HepG2 (cell line): Measurements from ENCODE around the gene SFXN5. TPM values are rescaled to one million over a fixed set of nuclear protein-coding genes. Genes with fewer than 3 reads are reported as not detected.

ENCODE experiments used
- CAMTA2 ChIP-seq: sonication (generic); formaldehyde crosslinking; IDR thresholded peaks from 2 replicates; pipeline ENCODE4 v1.4.0; 2020; ENCODE audit warnings: mild to moderate bottlenecking, missing genetic modification reagents, borderline replicate concordance
- ELK4 ChIP-seq: sonication (generic); formaldehyde crosslinking; IDR thresholded peaks from 2 replicates; pipeline ENCODE4 v1.9.0; 2021; ENCODE audit warnings: missing genetic modification reagents, borderline replicate concordance
- FOXK1 ChIP-seq: sonication (generic); formaldehyde crosslinking; IDR thresholded peaks from 2 replicates; pipeline ENCODE4 v1.4.0; 2020; ENCODE audit warnings: low read depth, missing genetic modification reagents, borderline replicate concordance
- KDM1A ChIP-seq: IDR thresholded peaks from 2 replicates; pipeline ENCODE4 v1.6.1; 2016; ENCODE audit warnings: missing compliant biosample characterization
- MEIS1 ChIP-seq: sonication (generic); formaldehyde crosslinking; IDR thresholded peaks from 2 replicates; pipeline ENCODE4 v1.9.0; 2021; ENCODE audit warnings: mild to moderate bottlenecking, missing genetic modification reagents, moderate library complexity, borderline replicate concordance
- MNT ChIP-seq: fragments of 450-650 bp; IDR thresholded peaks from 2 replicates; pipeline ENCODE4 v1.6.1; 2016
- PCBP2 ChIP-seq: fragments of 200-400 bp; formaldehyde crosslinking; optimal IDR thresholded peaks from 2 replicates; pipeline ENCODE3; 2018; ENCODE audit warnings: low read length, low read depth; ENCODE audit not compliant: poor library complexity, severe bottlenecking
- SRF ChIP-seq: IDR thresholded peaks from 2 replicates; pipeline ENCODE4 v1.6.1; 2011; ENCODE audit warnings: mild to moderate bottlenecking, low read depth, low read length, moderate library complexity
- TBP ChIP-seq: sonication (generic); formaldehyde crosslinking; IDR thresholded peaks from 2 replicates; pipeline ENCODE4 v1.5.0; 2020; ENCODE audit warnings: missing genetic modification reagents
- TBX3 ChIP-seq: fragments of 450-650 bp; IDR thresholded peaks from 2 replicates; pipeline ENCODE4 v1.6.1; 2017; ENCODE audit warnings: antibody characterized with exemption, mild to moderate bottlenecking, inconsistent platforms, borderline replicate concordance
- TIGD3 ChIP-seq: sonication (generic); formaldehyde crosslinking; IDR thresholded peaks from 2 replicates; pipeline ENCODE4 v1.5.1; 2020; ENCODE audit warnings: mild to moderate bottlenecking, missing genetic modification reagents, borderline replicate concordance
- ZNF33B ChIP-seq: sonication (generic); formaldehyde crosslinking; IDR thresholded peaks from 2 replicates; pipeline ENCODE4 v1.5.1; 2020; ENCODE audit warnings: mild to moderate bottlenecking, missing genetic modification reagents
- ZNF670 ChIP-seq: sonication (generic); formaldehyde crosslinking; IDR thresholded peaks from 2 replicates; pipeline ENCODE4 v1.8.0; 2022; ENCODE audit warnings: mild to moderate bottlenecking, missing genetic modification reagents, borderline replicate concordance
- ZNF691 ChIP-seq: sonication (generic); formaldehyde crosslinking; IDR thresholded peaks from 2 replicates; pipeline ENCODE4 v1.4.0; 2020; ENCODE audit warnings: missing genetic modification reagents, low read depth, mild to moderate bottlenecking, borderline replicate concordance
- ZNF713 ChIP-seq: sonication (generic); formaldehyde crosslinking; IDR thresholded peaks from 2 replicates; pipeline ENCODE4 v1.4.0; 2020; ENCODE audit warnings: mild to moderate bottlenecking, missing genetic modification reagents
- polyA plus RNA-seq, 8 experiments: library from polyadenylated mRNA; depleted of rRNA in 3 of 8; stranded (reverse) in 7 of 8; unstranded in 1 of 8; fragments of >200 nt; fragmentation: Illumina TruSeq in 4 of 8; extraction: Trizol in 4 of 8; gene quantifications; 2 replicates each; pipeline versions ENCODE4 v1.2.1 to v1.2.3, GENCODE V29; 2011 to 2016; ENCODE audit warnings: low read depth in 4 of 8, missing spikeins in 1 of 8, mixed read lengths in 1 of 8; ENCODE audit not compliant: insufficient read depth in 1 of 8
- total RNA-seq, 5 experiments: library from RNA; depleted of rRNA; stranded (reverse); fragments of >200 nt; fragmentation: Illumina TruSeq; extraction: Trizol; gene quantifications; 2 replicates each; pipeline ENCODE4 v1.2.3, GENCODE V29; 2016; ENCODE audit warnings: low read depth in 1 of 5
- TF ChIP-seq, protein P1 (sequence below), 2 experiments: IDR thresholded peaks; 2 replicates each; pipeline ENCODE4 v1.6.1; 2011 to 2012; ENCODE audit warnings: low read length in 2 of 2, borderline replicate concordance in 1 of 2, low read depth in 1 of 2, mild to moderate bottlenecking in 1 of 2, moderate library complexity in 1 of 2
- TF ChIP-seq, protein P2 (sequence below): sonication (generic); formaldehyde crosslinking; IDR thresholded peaks from 2 replicates; pipeline ENCODE4 v1.8.0; 2022; ENCODE audit warnings: mild to moderate bottlenecking, missing genetic modification reagents; ENCODE audit not compliant: insufficient replicate concordance

Gene SFXN5
- total and polyA plus RNA-seq, 2 of the 13 experiments (the other 11 are each of a cell fraction or from before 2014, with no cell fraction given), result 34.9 to 37.4 TPM

DNA sequence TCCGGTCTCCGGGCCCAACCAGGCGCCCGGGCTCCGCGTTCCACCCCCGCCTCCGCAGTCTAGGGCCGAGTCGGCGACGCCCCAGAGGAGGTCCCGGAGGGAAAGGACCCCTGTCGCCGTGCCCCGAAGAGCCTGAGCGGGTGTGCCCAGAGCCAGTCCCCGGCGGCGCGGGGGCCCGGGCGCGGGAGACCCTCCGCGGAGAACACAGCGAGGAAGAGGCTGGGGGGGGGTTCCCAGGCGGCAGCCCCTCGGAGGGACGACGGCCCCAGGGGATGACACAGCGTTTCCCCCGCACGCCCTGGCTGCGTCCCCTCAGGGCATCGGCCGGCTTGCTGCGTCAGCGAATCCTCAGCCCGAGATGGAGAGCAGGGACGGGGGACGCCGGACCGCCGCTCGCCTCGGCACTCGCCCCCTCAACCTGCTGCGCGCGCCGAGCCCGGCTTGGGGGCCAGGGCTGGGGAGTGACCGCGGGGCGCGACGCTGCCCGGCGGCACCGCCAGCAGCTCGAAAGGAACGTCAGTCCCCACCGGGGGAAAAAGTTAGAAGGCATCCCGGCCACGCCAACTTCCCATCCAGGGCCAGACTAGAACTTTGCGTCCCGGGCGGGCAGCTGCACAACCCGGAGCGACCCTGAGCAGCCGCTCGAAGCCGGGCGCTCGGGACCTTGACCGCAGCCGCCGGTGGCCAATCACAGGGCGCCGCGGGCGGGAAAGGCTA, 711 bp downstream of the SFXN5 start (continued):
- TF ChIP-seq, protein P1, sequence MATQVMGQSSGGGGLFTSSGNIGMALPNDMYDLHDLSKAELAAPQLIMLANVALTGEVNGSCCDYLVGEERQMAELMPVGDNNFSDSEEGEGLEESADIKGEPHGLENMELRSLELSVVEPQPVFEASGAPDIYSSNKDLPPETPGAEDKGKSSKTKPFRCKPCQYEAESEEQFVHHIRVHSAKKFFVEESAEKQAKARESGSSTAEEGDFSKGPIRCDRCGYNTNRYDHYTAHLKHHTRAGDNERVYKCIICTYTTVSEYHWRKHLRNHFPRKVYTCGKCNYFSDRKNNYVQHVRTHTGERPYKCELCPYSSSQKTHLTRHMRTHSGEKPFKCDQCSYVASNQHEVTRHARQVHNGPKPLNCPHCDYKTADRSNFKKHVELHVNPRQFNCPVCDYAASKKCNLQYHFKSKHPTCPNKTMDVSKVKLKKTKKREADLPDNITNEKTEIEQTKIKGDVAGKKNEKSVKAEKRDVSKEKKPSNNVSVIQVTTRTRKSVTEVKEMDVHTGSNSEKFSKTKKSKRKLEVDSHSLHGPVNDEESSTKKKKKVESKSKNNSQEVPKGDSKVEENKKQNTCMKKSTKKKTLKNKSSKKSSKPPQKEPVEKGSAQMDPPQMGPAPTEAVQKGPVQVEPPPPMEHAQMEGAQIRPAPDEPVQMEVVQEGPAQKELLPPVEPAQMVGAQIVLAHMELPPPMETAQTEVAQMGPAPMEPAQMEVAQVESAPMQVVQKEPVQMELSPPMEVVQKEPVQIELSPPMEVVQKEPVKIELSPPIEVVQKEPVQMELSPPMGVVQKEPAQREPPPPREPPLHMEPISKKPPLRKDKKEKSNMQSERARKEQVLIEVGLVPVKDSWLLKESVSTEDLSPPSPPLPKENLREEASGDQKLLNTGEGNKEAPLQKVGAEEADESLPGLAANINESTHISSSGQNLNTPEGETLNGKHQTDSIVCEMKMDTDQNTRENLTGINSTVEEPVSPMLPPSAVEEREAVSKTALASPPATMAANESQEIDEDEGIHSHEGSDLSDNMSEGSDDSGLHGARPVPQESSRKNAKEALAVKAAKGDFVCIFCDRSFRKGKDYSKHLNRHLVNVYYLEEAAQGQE (IDR thresholded peaks at IDR 0.05; ENCODE audit: borderline replicate concordance in 1 of 2, low read depth in 1 of 2, low read length in 2 of 2), result peak in 1 of 2 experiments; percentile 50; a peak in 1 of 4 replicates
- TF ChIP-seq KDM1A, result no peak
- TF ChIP-seq TIGD3 (CRISPR knock-in tag), result no peak
- peak; percentile 70; the same call in 1 of the 2 replicates for TF ChIP-seq TBP (CRISPR knock-in tag)
- 0 out of 2 replicates have a peak, but pooled peaks have one; percentile 12 for TF ChIP-seq MEIS1 (CRISPR knock-in tag)
- TF ChIP-seq TBX3, result no peak
- no peak for TF ChIP-seq ELK4 (CRISPR knock-in tag)
- TF ChIP-seq MNT, result no peak
- no peak for TF ChIP-seq CAMTA2 (CRISPR knock-in tag)
- no peak for TF ChIP-seq FOXK1 (CRISPR knock-in tag)
- peak; percentile 67; the same call in 1 of the 2 replicates for TF ChIP-seq ZNF670 (CRISPR knock-in tag)
- TF ChIP-seq PCBP2, result no peak
- peak; percentile 41; the same call in 1 of the 2 replicates for TF ChIP-seq SRF
- TF ChIP-seq ZNF713 (CRISPR knock-in tag), result peak; percentile 80; the same call in 1 of the 2 replicates
- no peak for TF ChIP-seq ZNF33B (CRISPR knock-in tag)
- TF ChIP-seq, protein P2, sequence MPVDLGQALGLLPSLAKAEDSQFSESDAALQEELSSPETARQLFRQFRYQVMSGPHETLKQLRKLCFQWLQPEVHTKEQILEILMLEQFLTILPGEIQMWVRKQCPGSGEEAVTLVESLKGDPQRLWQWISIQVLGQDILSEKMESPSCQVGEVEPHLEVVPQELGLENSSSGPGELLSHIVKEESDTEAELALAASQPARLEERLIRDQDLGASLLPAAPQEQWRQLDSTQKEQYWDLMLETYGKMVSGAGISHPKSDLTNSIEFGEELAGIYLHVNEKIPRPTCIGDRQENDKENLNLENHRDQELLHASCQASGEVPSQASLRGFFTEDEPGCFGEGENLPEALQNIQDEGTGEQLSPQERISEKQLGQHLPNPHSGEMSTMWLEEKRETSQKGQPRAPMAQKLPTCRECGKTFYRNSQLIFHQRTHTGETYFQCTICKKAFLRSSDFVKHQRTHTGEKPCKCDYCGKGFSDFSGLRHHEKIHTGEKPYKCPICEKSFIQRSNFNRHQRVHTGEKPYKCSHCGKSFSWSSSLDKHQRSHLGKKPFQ (CRISPR knock-in tag), result peak; percentile 71
- TF ChIP-seq ZNF691 (CRISPR knock-in tag), result no peak; the same call in 1 of the 2 replicates
